Hippocampal formation (tissue), 2 donors: ENCODE measurements around the gene ZNF282.
"Not testable (repeated sequence)": the region's sequence is repeated elsewhere in the genome, so short reads cannot be mapped to it uniquely, and the experiment has no call there.

Source experiments
- DNase-seq, 2 donors: peaks; one replicate each; lab custom pipeline; 2025; lab: John Stamatoyannopoulos, UW

Gene ZNF282

DNA sequence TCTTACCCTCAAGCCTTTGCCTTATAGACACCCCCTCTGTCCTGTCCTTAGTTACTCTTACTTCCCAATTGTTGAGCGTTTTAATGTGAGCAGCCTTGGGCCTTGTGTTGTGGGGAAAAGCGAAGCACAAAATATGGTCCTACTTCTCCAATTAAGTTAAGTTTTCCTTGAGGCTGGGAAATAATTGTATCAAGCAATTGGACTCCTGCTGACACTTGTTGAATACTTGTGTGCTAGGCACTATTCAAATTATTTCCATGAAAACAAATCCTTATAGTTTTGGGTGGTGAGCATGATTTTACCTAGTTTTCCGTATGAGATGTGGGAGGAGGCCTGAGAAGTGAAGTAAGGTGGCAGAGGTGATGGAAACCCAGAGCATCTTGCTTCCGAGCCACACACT is 61.2 kb downstream of the ZNF282 start:
- no peak for DNase-seq

- DNase-seq: no peak
Observed at GRCh38 chr7:149257146-149257545, 61.8 kb downstream of the ZNF282 start.

DNA sequence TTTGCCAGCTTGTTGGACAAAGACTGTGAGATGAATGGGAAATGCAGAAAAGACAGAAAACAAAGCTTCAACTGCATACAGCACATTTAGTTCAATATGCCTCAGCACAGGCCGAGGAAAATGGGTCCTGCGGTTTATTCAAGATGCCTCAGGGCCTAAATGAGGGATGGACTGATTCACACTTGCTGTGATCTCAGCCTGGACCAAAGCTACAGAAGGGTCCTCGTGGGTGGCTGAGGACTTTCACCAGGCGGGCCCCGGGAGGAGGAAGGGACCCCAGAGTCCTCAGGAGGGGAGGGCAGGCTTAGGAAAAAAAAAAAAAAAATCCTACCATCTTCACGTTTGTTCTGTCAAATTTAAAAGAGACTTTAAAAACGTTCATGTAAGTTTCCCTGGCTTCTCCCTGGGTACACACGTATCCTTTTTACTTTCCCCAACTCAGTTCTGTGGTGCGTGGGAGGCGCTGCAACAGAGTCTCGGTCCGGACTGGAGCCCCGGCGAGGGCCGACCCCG is 66.0 kb downstream of the ZNF282 start:
- peak in 1 of 2 donors; percentile 15 for DNase-seq

DNA sequence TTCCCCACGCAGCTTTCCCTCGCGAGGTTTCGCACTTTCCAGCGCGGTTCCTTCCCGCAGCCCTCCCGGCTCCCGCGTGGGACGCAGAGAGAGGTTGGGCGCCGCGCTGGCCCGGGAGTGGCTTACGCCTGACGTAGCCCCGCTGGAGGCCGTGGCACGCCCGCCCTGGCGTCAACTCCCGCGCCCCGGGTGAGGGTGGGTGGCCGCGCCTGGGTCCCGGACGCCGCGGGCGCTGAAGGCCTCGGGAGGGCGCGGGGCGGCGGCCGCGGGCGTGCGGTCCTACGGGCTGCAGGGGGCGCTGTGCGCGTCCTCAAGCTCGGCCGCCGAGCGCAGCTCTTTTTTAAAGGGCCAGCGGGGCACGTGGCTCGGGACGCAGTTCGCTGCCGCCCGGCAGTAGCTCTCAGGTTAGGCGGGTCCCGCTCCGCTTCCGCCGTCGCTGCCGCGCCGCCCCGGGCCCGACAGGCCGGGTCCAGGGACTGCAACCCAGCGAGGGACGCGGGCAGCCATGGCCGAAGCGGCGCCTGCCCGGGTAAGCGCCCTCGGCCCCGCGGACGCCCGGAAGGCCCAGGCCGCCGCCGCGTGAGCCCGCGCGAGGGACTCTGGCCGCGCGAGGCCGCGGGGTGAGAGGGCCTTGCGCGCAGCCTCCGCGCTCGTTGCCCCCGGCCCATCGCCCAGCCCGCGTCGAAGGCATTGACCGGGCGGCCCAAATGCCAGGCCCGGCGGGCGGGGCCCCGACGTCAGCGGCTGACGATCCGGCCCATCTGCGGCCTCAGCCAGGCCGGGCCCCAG is 66.7 kb downstream of the ZNF282 start, which contains the start of gene ZNF783:
Gene ZNF783 (plus strand): TSS at position 368 of the 789 bp plus-strand sequence. CDS start 138 bp downstream, at position 506.
- DNase-seq: peak; percentile 75 to 90

- no peak for DNase-seq
Observed at GRCh38 chr7:149266451-149266850, 71.1 kb downstream of the ZNF282 start.

DNA sequence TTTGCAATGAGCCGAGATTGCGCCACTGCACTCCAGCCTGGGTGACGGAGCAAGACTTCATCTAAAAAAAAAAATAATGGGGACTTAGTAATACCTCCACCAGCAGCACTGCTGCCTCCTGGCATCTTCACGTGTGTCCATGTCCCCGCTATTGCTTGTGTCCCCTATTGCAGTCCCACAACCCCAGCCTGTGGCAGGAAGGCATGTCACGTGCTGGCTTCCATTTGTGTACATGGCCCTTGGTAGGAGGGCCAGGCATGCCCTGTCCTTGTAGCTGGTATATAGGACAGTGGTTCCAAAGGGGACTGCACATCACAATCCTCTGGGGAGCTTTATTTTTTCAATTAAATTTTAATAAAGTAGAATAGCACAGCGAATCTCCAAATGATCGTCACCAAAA is 72.4 kb downstream of the ZNF282 start:
- DNase-seq: no peak

DNA sequence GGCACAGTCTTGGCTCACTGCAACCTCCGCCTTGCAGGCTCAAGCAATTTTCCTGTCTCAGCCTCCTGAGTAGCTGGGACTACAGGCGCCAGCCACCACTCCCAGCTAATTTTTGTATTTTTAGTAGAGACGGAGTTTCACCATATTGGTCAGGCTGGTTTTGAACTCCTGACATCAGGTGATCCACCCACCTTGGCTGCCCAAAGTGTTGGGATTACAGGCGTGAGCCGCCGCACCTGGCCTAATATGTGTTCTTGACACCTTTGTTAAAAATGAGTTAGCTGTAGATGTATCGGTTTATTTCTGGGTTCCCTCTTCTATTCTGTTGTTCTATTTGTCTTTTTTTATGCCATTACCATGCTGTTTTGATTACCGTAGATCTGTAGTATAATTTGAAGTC is 79.1 kb downstream of the ZNF282 start:
- not testable (repeated sequence) for DNase-seq
